ENCODE results near the gene RRP8. TPM values are rescaled to one million over a fixed set of nuclear protein-coding genes. Genes with fewer than 3 reads are reported as not detected.

RRP8 gene
- total RNA-seq, 4 donors from 2014 or later: 10.9 to 23.5 (median 15.7) TPM

- intact Hi-C loops (cut with DNase I): loop anchor here (10.0 kb wide), 1 partner anchor 125 kb away; the partner anchor contains the start of genes ARFIP2 and TIMM10B
- DNase-seq: no peak
- Histone ChIP-seq H3K4me3 (no peak overlapping the region), H3K27me3 (no peaks in the 10 kb centered on the region), H3K27ac (peak overlapping the region; percentile 90 to 99 (median 96)), H3K36me3 (peaks cover 29 to 44% (median 29%) of the 10 kb centered on the region in 3 donors), H3K4me1 (peaks cover 16 to 84% (median 56%) of the 10 kb centered on the region in 3 donors), H3K9me3 (no peaks in the 10 kb centered on the region)
- TF ChIP-seq CTCF (IDR thresholded peaks at IDR 0.05) (no peak), POLR2A (IDR thresholded peaks at IDR 0.05) (no peak)
- WGBS, 2 donors: 76 to 78% methylated on average over 6 to 8 of the region's 8 CpGs
These were observed 6.1 kb upstream of the RRP8 start for GRCh38 chr11:6609502-6610015.

- no peak for TF ChIP-seq CTCF (IDR thresholded peaks at IDR 0.05)
- no peak for TF ChIP-seq POLR2A (IDR thresholded peaks at IDR 0.05)
- intact Hi-C loops (cut with DNase I): no loop called here
- Histone ChIP-seq H3K4me1 (peaks cover 16 to 88% (median 58%) of the 10 kb centered on the region in 3 donors), H3K9me3 (no peaks in the 10 kb centered on the region), H3K27me3 (no peaks in the 10 kb centered on the region), H3K36me3 (peaks cover 29 to 38% (median 29%) of the 10 kb centered on the region in 3 donors), H3K4me3 (no peak overlapping the region), H3K27ac (peak overlapping the region; percentile 90 to 99 (median 96))
- 73 to 87% methylated on average over 7 to 11 of the region's 14 CpGs for WGBS, 2 donors
- DNase-seq: no peak
These were observed 5.5 kb upstream of the RRP8 start for GRCh38 chr11:6608726-6609501.

GRCh38 chr11:6608011-6608410 lies 4.6 kb upstream of the RRP8 start:
- WGBS, 2 donors: 63 to 91% methylated on average over 2 to 9 of the region's 9 CpGs
- peaks cover 29 to 38% (median 29%) of the 10 kb centered on the region in 3 donors for H3K36me3 ChIP-seq
- peaks cover 16 to 81% (median 53%) of the 10 kb centered on the region in 3 donors for H3K4me1 ChIP-seq
- H3K9me3 ChIP-seq: no peaks in the 10 kb centered on the region
- intact Hi-C loops (cut with DNase I): no loop called here
- peak overlapping the region; percentile 90 to 99 (median 96) for H3K27ac ChIP-seq
- no peaks in the 10 kb centered on the region for H3K27me3 ChIP-seq
- H3K4me3 ChIP-seq: peak overlapping the region in 1 of 4 donors; percentile 88
- DNase-seq: no peak
- no peak for TF ChIP-seq POLR2A (IDR thresholded peaks at IDR 0.05)
- TF ChIP-seq CTCF (IDR thresholded peaks at IDR 0.05): no peak

GRCh38 chr11:6607190-6607795 lies 3.9 kb upstream of the RRP8 start:
- Histone ChIP-seq H3K36me3 (peaks cover 29 to 38% (median 29%) of the 10 kb centered on the region in 3 donors), H3K9me3 (no peaks in the 10 kb centered on the region), H3K4me3 (peak overlapping the region in 2 of 4 donors; percentile 10 to 88), H3K4me1 (peaks cover 21 to 83% (median 53%) of the 10 kb centered on the region in 3 donors), H3K27ac (peak overlapping the region; percentile 90 to 99 (median 96)), H3K27me3 (no peaks in the 10 kb centered on the region)
- intact Hi-C loops (cut with DNase I): no loop called here
- no peak for TF ChIP-seq CTCF (IDR thresholded peaks at IDR 0.05)
- TF ChIP-seq POLR2A (IDR thresholded peaks at IDR 0.05): no peak
- no peak for DNase-seq
